ENCODE data around the gene TRIM33.

DNA sequence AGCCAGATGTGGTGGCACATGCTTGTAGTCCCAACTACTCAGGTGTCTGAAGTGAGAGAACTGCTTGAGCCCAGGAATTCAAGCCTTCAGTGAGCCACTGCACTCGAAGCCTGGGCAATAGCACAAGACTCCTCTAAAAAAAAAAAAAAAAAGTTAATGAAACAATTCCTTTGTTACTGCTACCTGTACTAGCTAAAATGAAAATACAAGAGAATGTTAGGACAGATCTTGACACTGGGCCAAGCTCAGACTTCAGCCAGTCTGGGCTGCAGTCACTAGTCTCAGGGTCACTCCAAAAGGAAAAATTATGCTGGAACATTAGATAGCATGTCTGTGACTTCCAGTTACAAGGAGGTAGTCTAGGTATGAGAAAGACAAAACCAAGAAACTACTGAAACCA is 56.5 kb downstream of the TRIM33 start:
- no peak for TF ChIP-seq CTCF (IDR thresholded peaks at IDR 0.05)
- TF ChIP-seq EZH2 (IDR thresholded peaks at IDR 0.05), result no peak

All from neural progenitor cell (in vitro differentiated cells).